Activated CD8-positive, alpha-beta memory T cell treated with anti-CD3 and anti-CD28 coated beads, Interleukin-2, amount 50 U/mL, for 1 hour (primary cell): Measurements from ENCODE around the gene SPATA13.

Experiments
- DNase-seq: peaks from one replicate; pipeline ENCODE4 v3.0.0-alpha.2; 2020; ENCODE audit errors: extremely low read depth

Gene SPATA13

DNA sequence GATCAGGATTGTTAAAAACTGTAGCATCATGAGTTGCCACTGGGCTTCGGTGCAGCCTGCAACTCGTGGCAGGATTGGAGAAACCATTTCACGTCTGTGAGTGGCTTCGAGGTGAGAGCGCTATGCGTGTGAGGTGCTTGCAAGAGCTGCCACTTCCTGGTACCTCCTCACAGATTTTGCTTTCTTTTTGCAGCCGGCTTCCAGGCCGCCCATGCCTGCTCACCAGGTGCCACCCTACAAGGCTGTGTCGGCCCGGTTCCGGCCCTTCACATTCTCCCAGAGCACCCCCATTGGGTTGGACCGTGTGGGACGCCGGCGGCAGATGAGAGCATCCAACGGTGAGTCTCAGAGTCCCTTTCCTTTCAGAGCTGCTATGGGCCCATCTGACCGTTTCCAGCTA, 91.0 kb downstream of the SPATA13 start:
- peak; percentile 66 for DNase-seq

- no peak for DNase-seq
Measured at GRCh38 chr13:24252136-24252535, 91.6 kb downstream of the SPATA13 start.

DNA sequence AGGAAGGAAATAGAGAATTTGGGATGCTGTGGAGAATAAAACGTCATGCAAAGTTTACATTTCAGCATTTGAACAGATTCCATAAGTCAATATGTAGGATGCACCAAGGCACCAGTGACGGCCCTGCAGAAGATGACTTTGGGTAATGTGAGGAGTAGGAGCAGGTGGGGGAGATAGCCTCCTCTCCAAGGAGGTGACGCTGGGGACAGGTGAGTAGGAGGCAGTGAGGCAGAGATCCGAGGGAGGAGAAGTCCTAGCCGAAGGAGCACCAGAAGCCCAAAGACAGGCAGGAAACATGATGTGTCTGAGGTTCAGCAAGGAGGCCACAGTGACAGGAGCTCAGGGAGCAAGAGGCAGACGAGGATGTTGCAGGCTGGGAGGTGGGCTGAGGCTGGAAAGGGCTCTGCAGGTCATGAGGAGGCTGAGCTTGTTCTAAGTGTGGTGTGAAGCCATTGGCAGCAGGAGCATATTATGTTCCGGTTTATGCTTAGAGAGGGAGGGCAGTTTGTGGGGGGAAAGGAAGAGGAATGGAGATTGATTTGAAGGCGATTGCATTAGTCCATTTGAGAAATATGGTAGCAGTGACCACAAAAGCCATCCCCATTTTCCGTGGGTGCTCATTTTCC, 93.1 kb downstream of the SPATA13 start:
- DNase-seq = no peak

DNA sequence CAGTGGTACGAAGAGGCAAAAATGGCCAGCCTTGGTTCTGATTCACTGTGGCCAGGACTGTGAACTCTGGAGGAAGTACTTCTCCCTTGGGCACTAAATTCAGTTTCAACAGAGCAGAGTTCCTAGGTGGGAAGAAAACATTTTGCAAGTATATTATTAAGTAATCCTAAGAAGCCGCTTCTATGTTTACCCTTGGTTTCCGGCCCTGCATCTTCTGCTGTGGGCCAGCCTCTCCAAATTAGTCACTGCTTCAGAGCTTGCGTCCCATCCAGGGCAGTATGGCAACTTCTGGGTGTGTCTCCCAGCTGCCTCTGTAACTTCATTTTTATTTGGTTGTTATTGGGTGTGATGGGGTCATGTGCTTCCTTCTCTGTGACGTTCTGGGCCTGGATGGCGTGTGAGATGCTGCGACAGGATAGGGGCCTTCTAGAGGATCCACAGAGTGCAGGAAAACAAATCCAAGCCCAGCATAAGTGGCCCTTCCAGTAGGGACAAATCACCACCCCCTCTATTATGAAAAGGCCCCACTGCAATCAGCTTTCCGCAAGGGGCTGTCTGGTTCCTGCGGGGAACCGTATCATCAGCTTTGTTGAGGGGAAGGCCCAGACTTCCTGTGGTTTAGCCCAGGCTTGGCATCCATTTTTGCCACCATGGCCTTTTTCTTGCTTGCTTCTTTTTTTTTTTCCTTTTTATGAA, 93.8 kb downstream of the SPATA13 start:
- no peak for DNase-seq

- DNase-seq = no peak
Measured at GRCh38 chr13:24257497-24257896, 97.0 kb downstream of the SPATA13 start.

DNA sequence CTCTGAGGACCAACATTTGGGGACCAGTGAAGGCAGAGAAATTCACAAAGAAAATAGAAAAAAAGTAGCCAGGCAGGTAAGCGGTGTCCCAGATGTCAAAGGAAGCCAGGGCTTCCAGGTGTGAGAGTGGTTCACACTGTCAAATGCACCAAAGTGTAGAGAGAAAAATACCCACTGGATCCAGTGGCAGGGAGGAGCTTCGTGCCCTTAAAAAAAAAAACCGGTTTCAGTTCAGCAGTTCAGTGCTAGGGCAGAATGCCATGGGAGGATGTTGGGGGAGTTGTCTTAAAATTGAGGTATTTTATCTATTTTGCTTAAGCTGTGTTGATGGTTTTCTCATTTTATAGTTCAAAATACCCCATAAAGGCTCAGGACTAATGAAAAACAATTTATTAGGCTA, 101.0 kb downstream of the SPATA13 start:
- no peak for DNase-seq

DNA sequence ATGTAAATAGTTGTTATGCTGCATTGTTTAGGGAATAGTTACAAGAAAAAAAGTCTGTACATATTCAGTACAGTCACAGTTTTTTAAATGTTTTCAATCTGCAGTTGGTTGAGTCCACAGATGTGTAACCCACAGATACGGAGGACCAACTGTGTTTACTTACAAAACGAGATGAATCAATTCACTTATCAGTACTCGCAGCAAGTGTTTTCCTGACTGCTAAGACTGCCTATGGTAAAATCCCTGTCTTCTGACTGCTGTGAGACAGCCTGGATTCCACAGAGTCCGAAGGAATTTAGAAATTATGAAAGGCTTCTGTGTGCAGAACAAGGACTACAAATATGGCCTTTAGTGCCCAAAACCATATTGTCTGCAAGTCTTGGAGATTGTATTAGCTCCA, 103.1 kb downstream of the SPATA13 start:
- no peak for DNase-seq

DNA sequence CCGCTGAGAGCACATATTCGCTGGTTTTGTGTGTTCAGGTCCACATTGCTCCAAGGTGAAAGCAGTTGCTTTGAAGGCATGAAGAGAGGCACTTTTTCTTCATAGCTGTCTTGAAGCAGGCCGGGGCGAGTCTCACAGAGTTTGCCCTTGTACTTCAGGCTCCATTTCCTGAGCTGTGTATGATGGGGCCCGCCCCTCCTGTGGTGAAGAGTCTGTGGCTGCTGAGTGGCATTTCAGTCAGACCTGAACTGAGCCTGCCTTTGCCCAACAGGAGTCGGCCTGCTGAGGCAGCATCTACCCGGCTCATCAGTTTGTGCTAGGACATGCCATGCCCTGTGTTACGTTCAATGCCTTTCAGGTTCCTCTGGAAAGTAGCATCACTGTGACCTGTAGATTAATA, 104.5 kb downstream of the SPATA13 start:
- peak; percentile 50 for DNase-seq

DNA sequence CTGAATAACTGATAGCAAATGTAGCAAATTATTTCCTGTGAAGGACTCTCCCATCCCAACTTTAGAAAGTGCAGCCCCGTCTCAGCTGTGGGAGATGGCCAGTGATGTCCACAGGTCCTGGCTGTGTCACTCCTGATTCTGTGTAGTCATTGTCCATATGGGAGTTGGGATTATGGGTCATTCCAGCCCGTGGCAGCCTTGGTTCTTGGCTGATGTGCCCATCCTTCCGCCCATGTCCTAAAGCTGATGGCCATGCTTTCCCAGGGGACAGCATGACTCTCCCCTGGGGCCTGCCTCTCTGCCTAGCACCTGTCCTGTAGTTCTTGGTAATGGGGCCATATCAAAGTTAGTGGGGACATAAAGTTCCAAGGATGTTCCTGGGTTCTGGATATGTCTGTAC, 104.9 kb downstream of the SPATA13 start:
- DNase-seq = no peak

GRCh38 chr13:24267274-24267673, 106.8 kb downstream of the SPATA13 start:
- DNase-seq = no peak

GRCh38 chr13:24267801-24268200, 107.3 kb downstream of the SPATA13 start:
- DNase-seq = no peak

DNA sequence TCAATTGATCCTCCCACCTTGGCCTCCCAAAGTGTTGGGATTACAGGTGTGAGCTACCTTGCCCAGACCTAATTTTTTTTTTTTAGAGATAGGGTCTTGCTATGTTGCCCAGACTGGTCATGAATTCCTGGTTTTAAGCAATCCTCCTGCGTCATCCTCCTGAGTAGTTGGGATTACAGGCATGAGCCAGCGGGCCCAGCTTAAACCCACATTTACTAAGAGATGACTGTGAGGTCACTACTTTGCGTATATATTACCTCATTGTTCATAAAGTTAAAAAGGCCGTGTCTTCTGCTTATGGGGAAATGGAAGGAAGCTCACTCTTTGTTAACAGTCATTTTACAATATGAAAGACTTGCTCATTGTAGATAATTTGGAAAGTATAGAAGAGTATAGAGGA, 109.3 kb downstream of the SPATA13 start:
- no peak for DNase-seq

DNA sequence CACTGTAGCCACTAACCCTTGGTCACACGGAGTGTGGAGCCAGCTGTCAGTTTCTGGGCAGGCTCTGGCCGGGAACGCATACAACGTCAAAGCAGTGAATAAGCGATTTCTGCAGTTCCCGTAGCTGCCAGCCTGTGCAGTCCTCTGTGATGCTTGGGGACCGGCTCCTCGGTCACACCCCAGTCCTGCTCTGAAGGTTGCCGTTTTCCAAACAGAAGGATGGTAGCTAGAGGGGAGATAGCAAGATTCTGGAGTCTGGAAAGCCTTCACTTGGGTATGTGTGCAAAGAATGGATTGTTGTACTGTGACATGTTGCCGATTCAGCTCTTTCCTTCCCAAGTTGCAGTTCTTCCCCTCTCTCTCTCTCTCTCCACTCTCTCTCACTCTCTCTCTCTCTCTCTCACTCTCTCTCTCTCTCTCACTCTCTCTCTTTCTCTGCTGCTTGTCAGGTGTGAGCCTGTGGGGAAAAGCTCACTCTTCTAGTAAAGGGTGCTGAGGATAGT, 110.2 kb downstream of the SPATA13 start:
- DNase-seq = no peak

GRCh38 chr13:24271231-24271600, 110.7 kb downstream of the SPATA13 start:
- DNase-seq = no peak

GRCh38 chr13:24271601-24272451, 111.3 kb downstream of the SPATA13 start:
- DNase-seq = peak; percentile 55

- no peak for DNase-seq
Measured at GRCh38 chr13:24272452-24273161, 112.1 kb downstream of the SPATA13 start.

GRCh38 chr13:24273926-24274325, 113.4 kb downstream of the SPATA13 start:
- no peak for DNase-seq

GRCh38 chr13:24274452-24275021, 114.0 kb downstream of the SPATA13 start:
- peak; percentile 58 for DNase-seq

DNA sequence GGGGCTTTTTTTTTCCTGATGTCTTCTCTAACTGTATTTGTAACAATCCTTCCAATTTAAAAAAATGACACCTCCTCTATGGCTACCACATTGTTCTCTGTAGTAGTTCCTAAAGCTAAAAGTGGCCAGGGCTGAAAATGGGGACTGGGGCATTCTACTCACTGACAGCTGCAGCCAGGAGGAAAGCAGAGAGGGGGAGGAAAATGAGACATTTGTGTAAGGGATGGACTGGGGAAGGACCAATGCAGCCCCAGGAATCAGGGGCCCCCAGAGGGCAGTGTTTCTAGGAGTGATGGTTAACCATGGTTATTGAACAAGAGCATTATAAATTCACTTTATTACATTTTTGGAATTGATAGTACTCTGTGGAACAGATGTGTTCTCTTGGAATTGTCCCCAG, 114.5 kb downstream of the SPATA13 start:
- no peak for DNase-seq

DNA sequence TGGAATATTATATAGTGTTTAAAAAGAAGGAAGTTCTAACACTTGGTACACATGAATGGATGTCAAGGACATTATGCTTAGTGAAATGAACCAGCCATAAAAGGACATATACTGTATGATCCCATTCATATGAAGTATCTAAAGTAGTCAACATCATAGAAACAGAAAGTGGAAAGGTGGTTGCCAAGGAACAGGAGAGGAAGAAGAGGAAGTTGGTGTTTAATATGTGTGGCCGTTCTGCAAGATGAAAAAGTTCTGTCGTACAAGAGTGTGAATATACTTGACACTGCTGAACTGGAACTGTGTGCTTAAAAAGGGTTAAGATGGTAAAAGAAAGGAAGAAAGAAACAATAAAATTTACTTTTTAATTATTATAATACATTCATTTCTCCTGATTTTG, 115.8 kb downstream of the SPATA13 start:
- DNase-seq = no peak

DNA sequence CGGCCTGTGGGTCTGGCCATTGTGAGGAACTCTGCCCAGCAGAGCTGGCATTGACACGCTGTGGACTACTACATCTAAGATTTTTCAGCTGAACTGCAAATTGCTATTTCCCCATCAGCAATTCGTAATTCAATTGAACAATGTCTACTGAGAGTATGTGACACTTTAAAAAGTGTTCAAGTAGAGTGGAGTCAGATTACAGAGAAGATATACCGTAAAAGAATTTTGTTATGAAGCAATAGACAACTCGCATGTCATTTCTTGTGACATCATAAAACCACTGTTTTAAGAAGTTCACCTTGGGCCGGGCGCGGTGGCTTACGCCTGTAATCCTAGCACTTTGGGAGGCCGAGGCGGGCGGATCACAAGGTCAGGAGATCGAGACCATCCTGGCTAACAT, 116.3 kb downstream of the SPATA13 start:
- no peak for DNase-seq

DNA sequence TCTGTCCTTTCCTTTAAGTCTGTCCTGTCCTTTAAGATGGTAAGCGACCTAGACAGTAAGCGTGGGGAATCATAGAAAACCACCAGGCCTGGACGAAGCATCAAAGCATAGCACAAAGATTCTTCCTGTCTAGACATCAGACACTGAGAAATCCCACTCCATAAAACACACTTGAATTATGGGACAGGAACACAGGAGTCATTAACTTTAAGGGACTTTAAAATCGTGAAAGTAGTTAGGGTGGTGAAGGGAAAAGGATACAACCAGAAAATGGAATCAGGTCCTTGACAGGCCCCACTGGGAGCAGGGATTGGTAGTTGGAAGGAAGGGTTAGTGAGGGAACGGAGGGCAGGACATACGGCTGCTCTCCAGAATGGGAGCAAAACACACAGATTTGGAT, 117.2 kb downstream of the SPATA13 start:
- no peak for DNase-seq
